NCI-H146 treated with DMSO at 0.1 percent for 48 hours (cell line): ENCODE results near the gene DYSF.
A peak's percentile ranks its signal among the peaks of the same experiment; 100 is the strongest.

Source experiments
- DNase-seq: peaks from one replicate; lab custom pipeline; 2025; ENCODE audit not compliant: unreplicated experiment; lab: John Stamatoyannopoulos, UW

DYSF gene

DNA sequence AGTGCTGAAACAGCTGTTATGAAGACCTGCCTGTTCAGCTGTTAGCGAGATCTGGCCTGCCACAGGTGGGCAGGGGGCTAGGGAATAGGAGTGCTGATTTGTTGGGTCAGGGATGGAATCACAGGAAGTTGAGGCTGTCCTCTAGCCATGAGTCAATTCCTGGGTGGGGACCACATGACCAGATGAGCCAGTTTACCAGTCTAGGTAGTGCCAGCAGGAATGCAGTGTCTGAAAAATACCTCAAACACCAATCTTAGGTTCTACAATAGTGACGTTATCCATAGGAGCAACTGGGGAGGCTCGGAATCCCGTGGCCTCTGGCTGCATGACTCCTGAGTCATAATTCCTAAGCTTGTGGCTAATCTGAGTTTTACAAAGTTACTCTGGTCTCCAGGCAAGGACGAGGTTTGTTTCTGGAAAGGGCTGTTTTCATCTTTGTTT, 44.9 kb downstream of the DYSF start:
- DNase-seq = no peak

- DNase-seq = no peak
Measured at GRCh38 chr2:71499691-71500090, 46.3 kb downstream of the DYSF start.

- DNase-seq = no peak
Measured at GRCh38 chr2:71500426-71501079, 47.2 kb downstream of the DYSF start.

GRCh38 chr2:71502941-71503738, 49.8 kb downstream of the DYSF start:
- no peak for DNase-seq

- no peak for DNase-seq
Measured at GRCh38 chr2:71503837-71504236, 50.5 kb downstream of the DYSF start.

- no peak for DNase-seq
Measured at GRCh38 chr2:71504611-71505010, 51.2 kb downstream of the DYSF start.

DNA sequence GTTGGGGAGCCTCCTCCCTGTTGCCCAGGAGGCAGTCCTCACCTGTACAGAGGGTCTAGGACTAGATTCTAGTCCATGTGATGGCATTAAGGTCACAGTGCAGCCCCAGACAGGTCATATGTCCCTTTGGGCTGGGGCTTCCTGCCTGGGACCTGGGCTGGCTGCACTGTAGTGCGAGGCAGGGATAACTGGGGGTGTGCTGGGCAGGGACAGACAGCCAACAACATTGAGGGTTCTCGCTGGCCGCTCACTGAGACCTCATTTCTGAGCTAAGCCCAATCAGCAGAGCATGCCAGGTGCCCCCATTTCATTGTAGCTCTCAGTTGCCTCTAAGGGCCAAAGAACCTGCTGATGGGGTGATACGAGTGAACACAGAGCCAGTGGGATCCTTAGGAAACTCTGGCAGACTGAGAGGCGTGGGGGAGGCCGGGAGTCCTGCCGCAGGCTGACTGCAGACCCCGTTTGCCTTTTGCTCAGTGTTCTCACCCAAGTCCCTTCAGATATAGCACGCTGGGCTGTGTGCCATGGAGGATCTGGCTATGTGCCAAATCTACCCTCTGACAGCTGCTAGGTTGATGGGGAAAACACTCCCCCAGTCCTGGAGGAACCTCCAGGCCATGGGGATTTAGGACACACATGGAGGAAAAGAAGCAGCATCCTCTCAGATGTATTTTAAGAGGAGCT, 51.9 kb downstream of the DYSF start:
- no peak for DNase-seq

GRCh38 chr2:71505770-71506140, 52.4 kb downstream of the DYSF start:
- no peak for DNase-seq

- no peak for DNase-seq
Measured at GRCh38 chr2:71506222-71507153, 53.1 kb downstream of the DYSF start.

- DNase-seq = no peak
Measured at GRCh38 chr2:71507476-71507875, 54.1 kb downstream of the DYSF start.

- DNase-seq = peak; percentile 29
Measured at GRCh38 chr2:71510196-71510807, 56.9 kb downstream of the DYSF start.

- DNase-seq = no peak
Measured at GRCh38 chr2:71510938-71511337, 57.6 kb downstream of the DYSF start.

- no peak for DNase-seq
Measured at GRCh38 chr2:71511776-71512175, 58.4 kb downstream of the DYSF start.

- DNase-seq = no peak
Measured at GRCh38 chr2:71512386-71512785, 59.0 kb downstream of the DYSF start.

- no peak for DNase-seq
Measured at GRCh38 chr2:71513096-71513495, 59.7 kb downstream of the DYSF start.

DNA sequence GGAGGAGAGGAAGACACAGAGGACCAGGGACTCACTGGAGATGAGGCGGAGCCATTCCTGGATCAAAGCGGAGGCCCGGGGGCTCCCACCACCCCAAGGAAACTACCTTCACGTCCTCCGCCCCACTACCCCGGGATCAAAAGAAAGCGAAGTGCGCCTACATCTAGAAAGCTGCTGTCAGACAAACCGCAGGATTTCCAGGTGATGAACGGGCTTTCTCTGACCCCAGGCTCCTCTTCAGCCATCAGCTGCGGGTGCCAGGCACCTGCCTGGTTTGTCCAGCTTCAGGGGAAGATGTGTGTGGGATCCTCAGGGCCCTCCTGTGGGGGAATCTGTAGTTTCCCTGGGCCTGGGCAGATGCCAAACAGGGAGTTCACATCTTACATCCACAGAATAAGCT, 60.4 kb downstream of the DYSF start:
- no peak for DNase-seq

DNA sequence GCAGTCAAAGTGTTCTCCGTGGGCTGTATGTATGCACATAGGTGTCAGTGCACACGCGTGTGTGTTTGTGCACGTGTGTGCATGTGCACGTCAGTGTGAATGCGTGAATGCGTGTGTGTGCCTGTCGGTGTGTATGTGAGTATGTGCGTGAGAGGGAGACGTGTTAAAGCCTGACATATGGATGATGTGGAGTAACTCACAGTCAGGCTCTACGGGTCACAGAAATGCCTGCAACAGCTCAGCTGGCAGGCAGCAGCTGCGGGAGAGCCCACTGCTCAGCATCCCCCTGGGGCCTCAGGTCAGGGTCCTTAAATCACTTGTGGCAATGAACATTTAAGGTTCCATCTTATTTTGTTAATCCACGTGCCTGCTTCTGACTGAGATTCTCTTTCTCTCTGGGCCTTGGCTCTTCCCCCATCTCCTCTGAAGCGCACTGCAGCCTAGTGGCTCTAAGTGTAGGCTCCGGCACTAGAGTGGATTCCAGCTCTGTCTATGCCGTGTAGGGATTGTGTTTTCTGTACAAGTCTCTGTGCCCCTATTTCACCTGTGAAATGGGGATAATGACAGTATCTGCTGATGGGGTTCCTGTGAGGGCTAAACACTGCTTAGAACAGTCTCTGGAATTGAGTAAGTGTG, 63.0 kb downstream of the DYSF start:
- DNase-seq = no peak

GRCh38 chr2:71517851-71518250, 64.5 kb downstream of the DYSF start:
- DNase-seq = no peak

DNA sequence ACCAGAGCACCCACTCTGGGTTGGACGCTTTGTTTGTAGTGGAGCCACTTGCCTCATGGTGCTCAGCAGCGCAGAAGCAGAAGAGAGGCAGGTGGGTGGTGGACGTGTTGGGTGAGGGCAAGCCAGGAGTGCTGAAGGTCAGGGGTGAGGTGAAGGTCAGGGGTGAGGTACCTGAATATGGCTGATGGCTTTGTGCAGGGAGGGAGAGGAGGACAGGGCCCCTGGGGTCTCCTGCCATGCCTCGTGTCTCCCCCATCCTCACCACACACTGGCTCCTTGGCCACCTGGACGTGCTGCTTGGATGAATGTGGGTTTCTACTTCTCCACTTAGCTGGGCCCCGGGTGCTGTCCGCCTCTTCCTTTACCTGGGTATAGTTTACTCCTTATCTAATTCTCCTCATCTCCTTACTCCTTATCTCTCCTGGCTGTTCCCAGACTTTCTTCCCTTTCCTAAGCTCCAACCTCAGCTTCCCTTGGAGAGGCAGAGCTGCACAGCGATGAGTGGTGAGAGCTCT, 68.1 kb downstream of the DYSF start:
- no peak for DNase-seq

DNA sequence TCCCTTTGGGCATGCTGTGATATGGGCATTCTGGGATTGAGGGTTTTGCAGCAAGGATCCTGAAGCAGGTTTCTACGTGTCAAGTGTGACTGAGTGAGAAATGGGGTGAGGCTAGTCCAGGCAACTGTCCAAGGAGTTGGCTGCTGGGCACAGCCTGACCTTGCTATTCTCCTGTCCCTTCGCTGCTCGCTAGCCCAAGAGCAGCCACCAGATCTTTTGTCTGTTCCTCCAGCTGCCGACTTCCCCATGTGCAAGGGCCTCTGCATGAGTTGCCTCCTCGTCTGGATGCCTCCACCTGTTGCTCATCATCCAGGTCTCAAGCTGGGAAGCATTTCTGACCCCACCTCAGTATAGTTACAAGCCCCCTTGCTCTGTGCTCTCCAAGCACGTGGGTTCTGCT, 71.1 kb downstream of the DYSF start:
- no peak for DNase-seq
